Osteoblast (primary cell): ENCODE data around the gene CIBAR2. TPM values are rescaled to one million over a fixed set of nuclear protein-coding genes. Genes with fewer than 3 reads are reported as not detected.
A peak's percentile ranks its signal among the peaks of the same experiment; 100 is the strongest.

Source experiments
- DNase-seq: peaks from one replicate; pipeline ENCODE4 v3.0.0; 2011; ENCODE audit warnings: low spot score, mixed read lengths; ENCODE audit not compliant: insufficient read length; ENCODE audit errors: missing footprints
- H2AFZ ChIP-seq: 2 replicates; pipeline ENCODE4 v1.6.0; 2011; ENCODE audit warnings: mild to moderate bottlenecking, low read length
- H3K27ac ChIP-seq: 2 replicates; pipeline ENCODE4 v1.5.1; 2011; ENCODE audit warnings: mild to moderate bottlenecking, low read depth, low read length, moderate library complexity
- H3K27me3 ChIP-seq: 2 replicates; pipeline ENCODE4 v1.6.0; 2012; ENCODE audit warnings: mild to moderate bottlenecking, control low read depth, inconsistent platforms, low read length, moderate library complexity; ENCODE audit not compliant: insufficient read depth
- H3K36me3 ChIP-seq: 2 replicates; pipeline ENCODE4 v1.5.1; 2011; ENCODE audit warnings: mild to moderate bottlenecking, low read length, control low read depth, moderate library complexity; ENCODE audit not compliant: insufficient read depth
- H3K4me1 ChIP-seq: 2 replicates; pipeline ENCODE4 v1.5.1; 2011; ENCODE audit warnings: mild to moderate bottlenecking, low read length, control low read depth, moderate library complexity; ENCODE audit not compliant: insufficient read depth
- H3K4me2 ChIP-seq: 2 replicates; pipeline ENCODE4 v1.6.0; 2011; ENCODE audit warnings: mild to moderate bottlenecking, low read length; ENCODE audit not compliant: insufficient read depth
- H3K4me3 ChIP-seq: fragments of 200-600 bp; sonication (generic); 3 replicates; pipeline ENCODE4 v1.5.1; 2012; ENCODE audit warnings: mild to moderate bottlenecking, low read length, inconsistent platforms; ENCODE audit not compliant: insufficient read depth
- H3K79me2 ChIP-seq: 2 replicates; pipeline ENCODE4 v1.6.0; 2012; ENCODE audit warnings: mild to moderate bottlenecking, low read length, control low read depth, inconsistent platforms; ENCODE audit not compliant: insufficient read depth
- H3K9me3 ChIP-seq: 2 replicates; pipeline ENCODE4 v1.5.1; 2011; ENCODE audit warnings: low read depth, low read length, control low read depth
- H4K20me1 ChIP-seq: 2 replicates; pipeline ENCODE4 v1.6.0; 2012; ENCODE audit warnings: mild to moderate bottlenecking, low read length, control low read depth; ENCODE audit not compliant: insufficient read depth
- CTCF ChIP-seq: IDR thresholded peaks from 2 replicates; pipeline ENCODE4 v1.5.1; 2011; ENCODE audit warnings: mild to moderate bottlenecking, low read depth, low read length, moderate library complexity; ENCODE audit errors: extremely low read depth
- total RNA-seq: library from RNA; depleted of rRNA; stranded (reverse); fragments of >200 nt; gene quantifications from 2 replicates; pipeline ENCODE4 v1.2.3, GENCODE V29; 2012

The CIBAR2 gene
- total RNA-seq, 1 donor, result under 0.01 TPM

- no peak overlapping the region for H2AFZ ChIP-seq
- no peaks in the 10 kb centered on the region for H3K79me2 ChIP-seq
- no peak overlapping the region for H3K4me3 ChIP-seq
- H3K27ac ChIP-seq, result no peak overlapping the region
- no peaks in the 10 kb centered on the region for H3K4me1 ChIP-seq
- H3K4me2 ChIP-seq, result no peak overlapping the region
- no peaks in the 10 kb centered on the region for H3K36me3 ChIP-seq
- DNase-seq, result peak; percentile 79
- H3K27me3 ChIP-seq, result peaks cover 12% of the 10 kb centered on the region
- H3K9me3 ChIP-seq, result no peaks in the 10 kb centered on the region
- TF ChIP-seq CTCF, result no peak
- H4K20me1 ChIP-seq, result no peaks in the 10 kb centered on the region
These were observed 8.9 kb downstream of the CIBAR2 start for GRCh38 chr16:85103114-85104079.

- Histone ChIP-seq H3K4me1 (no peaks in the 10 kb centered on the region), H3K9me3 (no peaks in the 10 kb centered on the region), H3K4me3 (no peak overlapping the region), H3K79me2 (no peaks in the 10 kb centered on the region), H3K4me2 (no peak overlapping the region), H4K20me1 (no peaks in the 10 kb centered on the region), H3K36me3 (no peaks in the 10 kb centered on the region), H2AFZ (no peak overlapping the region), H3K27ac (no peak overlapping the region), H3K27me3 (peaks cover 24% of the 10 kb centered on the region)
- TF ChIP-seq CTCF, result no peak
- DNase-seq, result peak; percentile 64
These were observed 10.2 kb downstream of the CIBAR2 start for GRCh38 chr16:85101956-85102630.

GRCh38 chr16:85100265-85100664 lies 12.0 kb downstream of the CIBAR2 start:
- Histone ChIP-seq H3K4me1 (no peaks in the 10 kb centered on the region), H4K20me1 (no peaks in the 10 kb centered on the region), H3K4me3 (no peak overlapping the region), H2AFZ (no peak overlapping the region), H3K79me2 (no peaks in the 10 kb centered on the region), H3K9me3 (no peaks in the 10 kb centered on the region), H3K27me3 (peaks cover 32% of the 10 kb centered on the region), H3K4me2 (no peak overlapping the region), H3K36me3 (no peaks in the 10 kb centered on the region), H3K27ac (no peak overlapping the region)
- TF ChIP-seq CTCF, result no peak
- peak; percentile 30 for DNase-seq

- Histone ChIP-seq H3K27ac (no peak overlapping the region), H3K4me3 (no peak overlapping the region), H3K27me3 (peaks cover 40% of the 10 kb centered on the region), H2AFZ (no peak overlapping the region), H3K4me2 (no peak overlapping the region), H3K9me3 (no peaks in the 10 kb centered on the region), H4K20me1 (peaks cover 2% of the 10 kb centered on the region), H3K36me3 (no peaks in the 10 kb centered on the region), H3K79me2 (no peaks in the 10 kb centered on the region), H3K4me1 (no peaks in the 10 kb centered on the region)
- TF ChIP-seq CTCF, result no peak
- peak; percentile 3 for DNase-seq
These were observed 13.7 kb downstream of the CIBAR2 start for GRCh38 chr16:85098565-85098964.
